ENCODE measurements around the gene TNRC6C. TPM values are rescaled to one million over a fixed set of nuclear protein-coding genes. Genes with fewer than 3 reads are reported as not detected.

TNRC6C gene
- total RNA-seq, 4 donors from 2014 or later: 2.6 to 10.9 (median 4.7) TPM

DNA sequence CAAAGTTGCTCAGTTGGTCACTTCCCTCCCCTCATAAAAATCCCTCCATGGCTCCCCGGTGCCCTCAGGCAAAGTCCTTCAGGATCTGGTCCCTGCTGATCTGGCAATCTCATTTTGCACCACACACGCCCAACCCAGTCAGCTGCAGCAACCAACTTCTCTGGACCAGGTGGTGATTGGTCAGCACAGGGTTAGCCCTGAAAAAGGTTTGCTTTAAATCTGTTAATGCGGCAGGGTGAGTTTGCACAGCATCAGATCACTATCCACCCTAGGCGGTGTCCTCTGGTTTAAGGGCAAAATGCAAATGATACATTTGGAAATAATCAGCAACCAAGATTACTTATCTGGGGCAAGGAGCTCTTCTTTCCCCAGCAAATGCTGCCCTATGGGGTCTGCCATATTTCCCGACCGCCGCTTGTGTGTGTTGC, 42.9 kb upstream of the TNRC6C start:
- no peak for DNase-seq
- no peaks in the 10 kb centered on the region for H3K9me3 ChIP-seq
- H3K36me3 ChIP-seq: no peaks in the 10 kb centered on the region
- 51 to 68% methylated on average over 6 to 7 of the region's 7 CpGs for WGBS, 2 donors
- no peak overlapping the region for H3K27ac ChIP-seq
- TF ChIP-seq, protein P1, sequence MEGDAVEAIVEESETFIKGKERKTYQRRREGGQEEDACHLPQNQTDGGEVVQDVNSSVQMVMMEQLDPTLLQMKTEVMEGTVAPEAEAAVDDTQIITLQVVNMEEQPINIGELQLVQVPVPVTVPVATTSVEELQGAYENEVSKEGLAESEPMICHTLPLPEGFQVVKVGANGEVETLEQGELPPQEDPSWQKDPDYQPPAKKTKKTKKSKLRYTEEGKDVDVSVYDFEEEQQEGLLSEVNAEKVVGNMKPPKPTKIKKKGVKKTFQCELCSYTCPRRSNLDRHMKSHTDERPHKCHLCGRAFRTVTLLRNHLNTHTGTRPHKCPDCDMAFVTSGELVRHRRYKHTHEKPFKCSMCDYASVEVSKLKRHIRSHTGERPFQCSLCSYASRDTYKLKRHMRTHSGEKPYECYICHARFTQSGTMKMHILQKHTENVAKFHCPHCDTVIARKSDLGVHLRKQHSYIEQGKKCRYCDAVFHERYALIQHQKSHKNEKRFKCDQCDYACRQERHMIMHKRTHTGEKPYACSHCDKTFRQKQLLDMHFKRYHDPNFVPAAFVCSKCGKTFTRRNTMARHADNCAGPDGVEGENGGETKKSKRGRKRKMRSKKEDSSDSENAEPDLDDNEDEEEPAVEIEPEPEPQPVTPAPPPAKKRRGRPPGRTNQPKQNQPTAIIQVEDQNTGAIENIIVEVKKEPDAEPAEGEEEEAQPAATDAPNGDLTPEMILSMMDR (IDR thresholded peaks at IDR 0.05): no peak
- no peak for TF ChIP-seq POLR2A (IDR thresholded peaks at IDR 0.05)
- intact Hi-C loops (cut with DNase I): no loop called here
- no peaks in the 10 kb centered on the region for H3K4me1 ChIP-seq
- peaks cover 0 to 86% (median 1%) of the 10 kb centered on the region in 4 donors for H3K27me3 ChIP-seq
- no peak overlapping the region for H3K4me3 ChIP-seq

DNA sequence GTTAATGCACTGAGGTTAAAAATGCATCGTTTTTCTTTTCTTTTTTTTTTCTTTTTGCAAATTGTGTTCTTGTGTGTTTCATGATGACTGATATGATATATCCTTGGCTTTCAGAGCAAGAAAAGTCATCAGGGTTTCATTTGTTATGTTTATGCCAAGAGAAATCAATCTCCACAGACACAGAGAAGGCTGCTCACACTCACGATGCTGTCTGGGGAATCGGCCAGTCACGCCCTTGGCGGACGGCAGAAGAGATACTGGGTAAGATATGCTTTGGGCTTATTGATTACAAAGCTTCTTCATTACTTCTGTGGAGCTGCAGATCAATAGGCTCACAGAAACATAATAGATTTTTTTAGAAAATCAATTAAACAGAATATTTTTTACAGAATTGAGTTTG, 42.2 kb upstream of the TNRC6C start:
- Histone ChIP-seq H3K27ac (no peak overlapping the region), H3K36me3 (no peaks in the 10 kb centered on the region), H3K4me3 (no peak overlapping the region), H3K9me3 (no peaks in the 10 kb centered on the region), H3K27me3 (peaks cover 0 to 81% (median 1%) of the 10 kb centered on the region in 4 donors), H3K4me1 (no peaks in the 10 kb centered on the region)
- intact Hi-C loops (cut with DNase I): no loop called here
- TF ChIP-seq, protein P1 (IDR thresholded peaks at IDR 0.05): no peak
- no peak for TF ChIP-seq POLR2A (IDR thresholded peaks at IDR 0.05)
- WGBS, 2 donors: 26 to 43% methylated on average over 6 of the region's 6 CpGs
- no peak for DNase-seq

DNA sequence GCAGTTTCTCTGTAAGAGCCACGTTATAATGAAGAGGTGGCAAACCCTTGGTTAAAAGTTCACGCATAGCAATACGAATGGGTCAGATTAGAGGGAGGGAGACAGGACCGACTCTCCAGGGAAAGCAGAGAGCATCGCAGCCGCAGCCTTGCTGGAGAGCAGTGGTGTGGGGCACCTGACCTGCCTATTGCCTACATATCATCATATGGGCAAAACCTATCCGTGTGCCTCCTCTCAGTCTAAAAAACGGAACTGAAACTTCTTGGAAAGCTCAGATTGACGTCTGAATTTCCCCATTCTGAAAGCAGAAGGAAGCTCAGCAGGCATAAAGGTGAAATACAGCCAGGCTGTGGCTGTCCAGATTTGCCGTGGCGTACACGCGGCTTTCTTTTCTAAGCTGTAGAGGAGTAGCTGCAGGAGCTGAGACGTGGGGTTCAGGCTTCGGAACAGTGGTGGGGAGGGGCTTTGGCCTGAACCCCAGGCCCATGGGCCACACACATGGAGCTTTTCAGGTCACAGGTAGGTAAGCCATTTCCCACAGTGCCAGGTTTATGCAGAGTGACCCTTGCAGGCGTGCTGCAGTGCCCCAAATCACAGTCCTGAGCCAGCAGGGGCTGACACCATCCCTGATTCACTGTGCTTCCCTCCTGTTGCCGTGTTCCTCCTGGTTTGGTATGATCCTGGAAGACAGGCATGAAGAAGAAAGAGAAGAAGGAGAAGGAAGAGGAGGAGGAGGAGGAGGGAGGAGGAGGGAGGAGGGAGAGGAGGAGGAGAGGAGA, 41.6 kb upstream of the TNRC6C start:
- H3K4me1 ChIP-seq: no peaks in the 10 kb centered on the region
- DNase-seq: no peak
- WGBS, 2 donors: 38 to 47% methylated on average over 10 to 16 of the region's 17 CpGs
- peaks cover 0 to 78% (median 1%) of the 10 kb centered on the region in 4 donors for H3K27me3 ChIP-seq
- H3K36me3 ChIP-seq: no peaks in the 10 kb centered on the region
- H3K9me3 ChIP-seq: no peaks in the 10 kb centered on the region
- no peak overlapping the region for H3K27ac ChIP-seq
- H3K4me3 ChIP-seq: no peak overlapping the region
- TF ChIP-seq POLR2A (IDR thresholded peaks at IDR 0.05): no peak
- TF ChIP-seq, protein P1 (IDR thresholded peaks at IDR 0.05): no peak
- intact Hi-C loops (cut with DNase I): no loop called here

DNA sequence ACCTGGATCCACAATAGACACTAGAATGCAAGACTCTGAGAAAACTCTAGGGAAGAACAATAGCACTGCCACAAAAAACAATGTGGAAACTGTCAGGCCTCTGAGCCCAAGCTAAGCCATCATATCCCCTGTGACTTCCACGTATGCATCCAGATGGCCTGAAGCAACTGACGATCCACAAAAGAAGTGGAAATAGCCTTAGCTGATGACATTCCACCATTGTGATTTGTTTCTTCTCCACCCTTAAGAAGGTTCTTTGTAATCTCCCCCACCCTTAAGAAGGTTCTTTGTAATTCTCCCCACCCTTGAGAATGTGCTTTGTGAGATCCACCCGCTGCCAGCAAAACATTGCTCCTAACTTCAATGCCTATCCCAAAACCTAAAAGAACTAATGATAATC, 39.2 kb upstream of the TNRC6C start:
- no peak overlapping the region for H3K27ac ChIP-seq
- peaks cover 0 to 79% (median 1%) of the 10 kb centered on the region in 4 donors for H3K27me3 ChIP-seq
- H3K4me1 ChIP-seq: no peaks in the 10 kb centered on the region
- H3K4me3 ChIP-seq: no peak overlapping the region
- no peaks in the 10 kb centered on the region for H3K9me3 ChIP-seq
- no peaks in the 10 kb centered on the region for H3K36me3 ChIP-seq
- TF ChIP-seq, protein P1 (IDR thresholded peaks at IDR 0.05): no peak
- TF ChIP-seq POLR2A (IDR thresholded peaks at IDR 0.05): no peak
- DNase-seq: no peak
- WGBS, 2 donors: 74 to 84% methylated on average over 3 of the region's 3 CpGs
- intact Hi-C loops (cut with DNase I): no loop called here

DNA sequence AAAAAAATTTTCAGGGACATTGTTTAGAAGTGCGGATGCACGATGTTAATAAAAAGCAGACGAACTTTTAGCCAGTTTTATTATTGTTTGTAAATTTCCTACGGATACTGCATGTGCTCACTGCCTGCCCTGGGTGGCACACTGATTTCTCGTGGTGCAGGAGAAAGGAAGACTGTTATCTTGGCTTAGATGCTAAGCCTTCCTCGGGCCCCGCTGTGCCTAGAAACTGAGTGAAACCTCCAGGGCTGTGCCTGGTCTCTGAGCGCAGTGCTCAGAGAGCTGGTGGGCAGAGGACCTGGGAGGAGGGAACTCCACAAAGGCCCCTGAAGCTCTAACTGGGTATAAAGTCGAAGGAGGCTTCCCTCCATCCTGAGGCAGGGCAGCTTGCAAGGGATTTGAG, 35.4 kb upstream of the TNRC6C start:
- Histone ChIP-seq H3K9me3 (no peaks in the 10 kb centered on the region), H3K27me3 (peaks cover 0 to 67% (median 0%) of the 10 kb centered on the region in 4 donors), H3K27ac (no peak overlapping the region), H3K36me3 (no peaks in the 10 kb centered on the region), H3K4me1 (no peaks in the 10 kb centered on the region), H3K4me3 (no peak overlapping the region)
- 58 to 74% methylated on average over 7 to 8 of the region's 9 CpGs for WGBS, 2 donors
- TF ChIP-seq, protein P1 (IDR thresholded peaks at IDR 0.05): no peak
- TF ChIP-seq POLR2A (IDR thresholded peaks at IDR 0.05): no peak
- no peak for DNase-seq
- intact Hi-C loops (cut with DNase I): no loop called here
